GM10266 (cell line): ENCODE results near the gene MRPL20.
A peak's percentile ranks its signal among the peaks of the same experiment; 100 is the strongest.
"Not testable (repeated sequence)": the region's sequence is repeated elsewhere in the genome, so short reads cannot be mapped to it uniquely, and the experiment has no call there.

Experiments used
- DNase-seq: peaks from one replicate; pipeline ENCODE4 v3.0.0; 2012; ENCODE audit errors: extremely low spot score
- TF ChIP-seq, protein P1 (sequence below): IDR thresholded peaks from 2 replicates; pipeline ENCODE4 v1.5.1; 2012; ENCODE audit warnings: mild to moderate bottlenecking, low read depth; ENCODE audit not compliant: control insufficient read depth, insufficient read depth; ENCODE audit errors: missing control alignments

Gene MRPL20

DNA sequence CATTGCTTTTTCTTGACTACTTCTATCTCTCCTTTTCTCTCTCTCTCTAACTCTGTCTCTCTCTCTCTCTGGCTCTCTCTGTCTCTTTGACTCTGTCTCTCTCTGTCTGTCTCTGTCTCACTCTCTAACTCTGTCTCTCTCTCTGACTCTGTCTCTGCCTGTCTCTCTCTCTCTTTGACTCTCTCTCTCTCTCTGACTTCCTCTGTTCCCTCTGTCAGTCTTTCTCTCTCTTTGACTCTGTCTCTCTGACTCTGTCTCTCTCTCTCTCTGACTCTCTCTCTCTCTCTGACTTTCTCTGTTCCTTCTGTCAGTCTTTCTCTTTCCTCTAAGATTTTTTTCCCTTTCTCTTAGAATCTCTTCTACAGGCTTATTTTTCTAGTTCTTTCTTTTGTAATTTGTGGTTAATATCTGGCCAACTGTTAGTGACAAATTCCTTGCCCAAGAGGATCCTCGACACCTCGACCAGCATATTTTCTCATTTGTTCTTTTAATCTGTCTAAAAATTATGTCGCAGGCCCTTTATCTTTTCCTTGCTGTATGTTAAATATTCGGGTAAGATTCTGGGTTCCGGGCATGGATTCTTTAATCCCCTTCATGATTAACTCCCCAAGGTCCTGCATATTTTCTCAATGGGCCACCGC is 42.1 kb upstream of the MRPL20 start, which contains the start of gene ATAD3C:
Gene ATAD3C (plus strand): TSS at position 591 of the 641 bp plus-strand sequence. CDS start 995 bp downstream, outside the sequence.
- TF ChIP-seq, protein P1, sequence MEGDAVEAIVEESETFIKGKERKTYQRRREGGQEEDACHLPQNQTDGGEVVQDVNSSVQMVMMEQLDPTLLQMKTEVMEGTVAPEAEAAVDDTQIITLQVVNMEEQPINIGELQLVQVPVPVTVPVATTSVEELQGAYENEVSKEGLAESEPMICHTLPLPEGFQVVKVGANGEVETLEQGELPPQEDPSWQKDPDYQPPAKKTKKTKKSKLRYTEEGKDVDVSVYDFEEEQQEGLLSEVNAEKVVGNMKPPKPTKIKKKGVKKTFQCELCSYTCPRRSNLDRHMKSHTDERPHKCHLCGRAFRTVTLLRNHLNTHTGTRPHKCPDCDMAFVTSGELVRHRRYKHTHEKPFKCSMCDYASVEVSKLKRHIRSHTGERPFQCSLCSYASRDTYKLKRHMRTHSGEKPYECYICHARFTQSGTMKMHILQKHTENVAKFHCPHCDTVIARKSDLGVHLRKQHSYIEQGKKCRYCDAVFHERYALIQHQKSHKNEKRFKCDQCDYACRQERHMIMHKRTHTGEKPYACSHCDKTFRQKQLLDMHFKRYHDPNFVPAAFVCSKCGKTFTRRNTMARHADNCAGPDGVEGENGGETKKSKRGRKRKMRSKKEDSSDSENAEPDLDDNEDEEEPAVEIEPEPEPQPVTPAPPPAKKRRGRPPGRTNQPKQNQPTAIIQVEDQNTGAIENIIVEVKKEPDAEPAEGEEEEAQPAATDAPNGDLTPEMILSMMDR, result no peak
- DNase-seq, result no peak

DNA sequence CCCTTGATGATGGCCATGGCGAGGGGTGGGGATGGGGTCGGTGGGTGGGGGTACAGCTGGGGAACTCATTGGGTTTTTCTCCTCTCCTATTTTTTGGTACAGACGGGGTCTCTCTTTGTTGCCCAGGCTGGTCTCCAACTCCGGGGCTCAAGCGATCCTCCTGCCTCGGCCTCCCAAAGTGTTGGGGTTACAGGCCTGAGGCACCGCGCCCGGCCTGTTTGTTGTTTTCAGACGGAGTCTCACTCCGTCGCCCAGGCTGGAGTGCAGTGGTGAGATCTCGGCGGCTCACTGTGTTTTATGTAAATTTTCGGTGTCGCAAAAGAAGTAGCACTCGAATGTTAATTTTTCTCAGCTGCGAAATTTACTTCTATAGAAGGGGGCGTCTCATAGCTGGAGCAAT is 39.5 kb upstream of the MRPL20 start:
- DNase-seq, result not testable (repeated sequence)

DNA sequence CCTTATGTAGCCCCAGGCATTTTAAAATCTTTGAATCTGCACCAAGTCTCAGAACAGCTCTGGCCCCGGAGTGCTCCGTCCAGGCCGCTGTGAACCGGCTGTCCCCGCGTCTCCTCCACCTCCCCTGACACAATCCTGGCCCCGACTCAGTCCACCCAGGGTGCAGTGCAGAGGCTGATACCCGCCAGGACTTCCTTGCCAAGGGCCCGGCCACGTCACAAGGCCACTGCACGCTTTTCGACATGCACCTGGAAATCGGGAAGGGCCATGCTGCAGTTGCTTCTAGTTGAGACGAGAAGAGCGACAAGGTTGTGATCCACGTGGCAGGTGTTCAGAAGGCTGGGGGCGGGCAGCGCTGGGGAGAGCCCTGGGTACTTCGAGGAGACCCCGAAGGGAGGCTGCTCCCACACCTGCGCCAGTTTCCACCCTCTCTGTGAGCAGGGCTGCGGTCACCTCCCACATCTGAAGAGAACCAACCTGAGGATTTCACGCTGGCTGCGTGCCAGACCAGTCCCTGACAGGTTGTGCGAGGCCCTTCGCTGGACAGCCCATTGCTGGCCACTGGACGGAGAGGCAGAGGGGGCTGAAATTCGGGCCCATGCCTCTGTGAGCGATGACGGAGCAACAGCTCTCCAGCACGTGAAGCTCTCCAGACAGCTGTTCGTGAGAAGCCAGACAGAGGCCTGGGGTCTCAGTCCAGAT is 35.1 kb upstream of the MRPL20 start:
- TF ChIP-seq, protein P1, result no peak
- DNase-seq, result no peak

DNA sequence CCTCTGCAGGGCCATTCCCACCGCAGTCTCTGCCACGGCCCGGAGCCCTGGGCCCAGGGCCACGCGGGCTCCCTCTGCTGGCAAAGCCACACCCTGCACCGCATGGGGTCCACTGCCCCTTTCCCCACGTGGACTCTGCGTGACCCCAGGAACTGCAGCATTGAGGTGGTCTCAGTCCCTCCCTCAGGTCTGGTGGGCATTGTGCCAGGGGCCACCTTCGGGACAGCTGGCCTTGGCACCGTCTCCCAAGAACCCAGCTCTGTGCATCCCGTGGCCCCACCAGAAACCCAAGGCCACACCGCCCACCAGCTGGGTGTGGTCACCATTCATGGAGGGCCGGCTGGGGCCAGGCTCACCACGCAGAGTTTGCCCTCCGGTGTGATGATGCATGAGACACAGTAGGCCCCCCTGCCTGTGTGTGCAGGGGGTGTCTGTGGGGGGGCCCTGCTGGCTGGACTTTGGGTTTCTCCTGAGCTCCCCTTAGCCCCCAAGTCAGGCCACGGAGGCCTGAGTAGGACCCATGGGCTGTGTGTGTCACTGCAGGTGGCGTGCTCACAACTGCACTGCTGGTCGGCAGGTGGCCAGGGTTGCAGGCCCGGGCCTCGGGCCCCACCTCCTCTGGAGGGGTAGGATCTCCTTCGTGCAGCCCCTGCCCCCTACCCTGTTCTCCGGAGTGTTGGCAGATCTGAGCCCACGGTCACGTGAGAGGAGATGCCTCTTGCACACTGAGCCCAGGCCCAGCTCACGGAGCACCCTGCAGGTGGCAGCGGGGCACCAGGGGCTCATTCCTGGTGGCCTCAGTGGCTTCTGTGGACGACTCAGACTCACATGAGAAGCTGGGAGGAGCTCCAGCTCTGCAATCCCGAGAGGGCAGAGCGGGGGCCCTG is 34.2 kb upstream of the MRPL20 start:
- peak; percentile 92 for DNase-seq
- TF ChIP-seq, protein P1, result peak; percentile 89

DNA sequence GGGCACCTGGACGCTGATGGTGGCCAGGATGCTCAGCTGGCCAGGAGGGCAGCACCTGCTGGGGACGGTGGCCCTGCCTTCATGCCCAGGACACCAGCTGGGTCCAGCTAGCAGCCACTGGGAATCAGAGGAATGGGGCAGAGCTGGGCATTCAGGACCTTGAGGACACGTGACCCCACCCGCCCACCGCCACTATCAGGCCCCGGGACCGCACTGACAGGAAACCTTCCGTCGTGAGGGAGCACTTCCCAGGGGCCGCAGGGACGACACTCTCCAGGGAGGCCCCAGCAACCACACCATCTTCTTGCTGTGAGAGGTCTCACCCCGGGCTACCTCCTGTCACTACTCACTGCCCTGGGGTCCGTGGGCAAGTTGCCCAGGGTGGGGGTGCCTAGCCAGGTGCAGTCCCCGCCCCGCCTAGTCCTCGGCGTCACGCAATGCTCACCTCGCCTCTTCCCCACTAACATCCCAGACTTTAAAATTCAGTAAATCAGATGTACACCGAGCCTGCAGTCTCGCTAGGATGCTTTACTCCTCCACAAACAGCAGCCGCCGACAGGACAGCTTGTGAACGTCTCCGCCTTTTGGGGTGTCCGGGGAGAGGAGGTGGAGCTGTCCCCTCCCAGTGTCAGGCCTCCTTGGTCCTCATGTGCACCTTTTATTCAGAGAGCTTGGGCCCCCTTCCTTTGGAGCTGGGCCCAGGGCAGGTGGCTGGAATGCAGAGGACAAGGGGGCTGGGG is 33.3 kb upstream of the MRPL20 start:
- TF ChIP-seq, protein P1, result no peak
- DNase-seq, result no peak

DNA sequence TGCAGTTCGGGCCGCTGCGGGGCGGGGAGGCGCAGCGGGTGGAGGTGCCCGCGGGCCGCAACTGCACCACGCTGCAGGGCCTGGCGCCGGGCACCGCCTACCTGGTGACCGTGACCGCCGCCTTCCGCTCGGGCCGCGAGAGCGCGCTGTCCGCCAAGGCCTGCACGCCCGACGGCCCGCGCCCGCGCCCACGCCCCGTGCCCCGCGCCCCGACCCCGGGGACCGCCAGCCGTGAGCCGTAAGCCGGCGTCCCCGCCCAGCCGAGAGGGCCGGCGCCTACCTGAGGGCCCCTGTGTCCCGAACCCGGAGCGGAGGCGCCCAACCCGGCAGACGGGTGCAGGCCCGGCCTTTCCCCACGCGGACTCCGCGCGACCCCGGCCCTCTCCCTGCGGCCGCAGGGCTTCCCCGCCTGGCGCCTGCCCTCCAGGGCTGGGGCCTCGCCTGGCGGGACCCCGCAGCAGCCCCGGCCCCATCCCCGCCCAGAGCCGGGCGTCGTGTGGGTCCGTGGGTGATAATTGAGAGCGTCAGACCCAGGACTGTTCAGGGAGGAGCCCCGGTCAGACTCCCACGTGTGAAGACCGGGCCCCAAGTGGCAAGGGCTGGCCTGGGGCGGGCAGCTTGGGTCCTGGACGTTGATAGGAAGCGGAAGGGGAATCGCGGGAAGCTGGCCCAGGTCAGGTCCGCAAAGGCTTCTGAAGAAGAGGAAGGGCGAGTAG is 32.6 kb upstream of the MRPL20 start:
- TF ChIP-seq, protein P1, result no peak
- DNase-seq, result no peak
